OCI-LY1 (cell line): Measurements from ENCODE around the gene AP2B1.

Experiments
- CTCF ChIP-seq: fragments of 200-600 bp; sonication (generic), shearing (Covaris generic); IDR thresholded peaks from 2 replicates; pipeline ENCODE4 v1.5.1; 2017; ENCODE audit warnings: mild to moderate bottlenecking, antibody characterized with exemption, low read length, moderate library complexity, mixed read lengths
- EZH2 ChIP-seq: fragments of 200-600 bp; sonication (generic), shearing (Covaris generic); IDR thresholded peaks from 2 replicates; pipeline ENCODE4 v1.8.0; 2017; ENCODE audit warnings: borderline replicate concordance, mixed run types, mild to moderate bottlenecking, antibody characterized with exemption, low read length, moderate library complexity, mixed read lengths

GRCh38 chr17:35630530-35631148, 43.5 kb downstream of the AP2B1 start:
- no peak for TF ChIP-seq CTCF
- TF ChIP-seq EZH2, result no peak
